ENCODE data around the gene SCYL2.
"Not testable (repeated sequence)": the region's sequence is repeated elsewhere in the genome, so short reads cannot be mapped to it uniquely, and the experiment has no call there.

The SCYL2 gene, protein sequence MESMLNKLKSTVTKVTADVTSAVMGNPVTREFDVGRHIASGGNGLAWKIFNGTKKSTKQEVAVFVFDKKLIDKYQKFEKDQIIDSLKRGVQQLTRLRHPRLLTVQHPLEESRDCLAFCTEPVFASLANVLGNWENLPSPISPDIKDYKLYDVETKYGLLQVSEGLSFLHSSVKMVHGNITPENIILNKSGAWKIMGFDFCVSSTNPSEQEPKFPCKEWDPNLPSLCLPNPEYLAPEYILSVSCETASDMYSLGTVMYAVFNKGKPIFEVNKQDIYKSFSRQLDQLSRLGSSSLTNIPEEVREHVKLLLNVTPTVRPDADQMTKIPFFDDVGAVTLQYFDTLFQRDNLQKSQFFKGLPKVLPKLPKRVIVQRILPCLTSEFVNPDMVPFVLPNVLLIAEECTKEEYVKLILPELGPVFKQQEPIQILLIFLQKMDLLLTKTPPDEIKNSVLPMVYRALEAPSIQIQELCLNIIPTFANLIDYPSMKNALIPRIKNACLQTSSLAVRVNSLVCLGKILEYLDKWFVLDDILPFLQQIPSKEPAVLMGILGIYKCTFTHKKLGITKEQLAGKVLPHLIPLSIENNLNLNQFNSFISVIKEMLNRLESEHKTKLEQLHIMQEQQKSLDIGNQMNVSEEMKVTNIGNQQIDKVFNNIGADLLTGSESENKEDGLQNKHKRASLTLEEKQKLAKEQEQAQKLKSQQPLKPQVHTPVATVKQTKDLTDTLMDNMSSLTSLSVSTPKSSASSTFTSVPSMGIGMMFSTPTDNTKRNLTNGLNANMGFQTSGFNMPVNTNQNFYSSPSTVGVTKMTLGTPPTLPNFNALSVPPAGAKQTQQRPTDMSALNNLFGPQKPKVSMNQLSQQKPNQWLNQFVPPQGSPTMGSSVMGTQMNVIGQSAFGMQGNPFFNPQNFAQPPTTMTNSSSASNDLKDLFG

DNA sequence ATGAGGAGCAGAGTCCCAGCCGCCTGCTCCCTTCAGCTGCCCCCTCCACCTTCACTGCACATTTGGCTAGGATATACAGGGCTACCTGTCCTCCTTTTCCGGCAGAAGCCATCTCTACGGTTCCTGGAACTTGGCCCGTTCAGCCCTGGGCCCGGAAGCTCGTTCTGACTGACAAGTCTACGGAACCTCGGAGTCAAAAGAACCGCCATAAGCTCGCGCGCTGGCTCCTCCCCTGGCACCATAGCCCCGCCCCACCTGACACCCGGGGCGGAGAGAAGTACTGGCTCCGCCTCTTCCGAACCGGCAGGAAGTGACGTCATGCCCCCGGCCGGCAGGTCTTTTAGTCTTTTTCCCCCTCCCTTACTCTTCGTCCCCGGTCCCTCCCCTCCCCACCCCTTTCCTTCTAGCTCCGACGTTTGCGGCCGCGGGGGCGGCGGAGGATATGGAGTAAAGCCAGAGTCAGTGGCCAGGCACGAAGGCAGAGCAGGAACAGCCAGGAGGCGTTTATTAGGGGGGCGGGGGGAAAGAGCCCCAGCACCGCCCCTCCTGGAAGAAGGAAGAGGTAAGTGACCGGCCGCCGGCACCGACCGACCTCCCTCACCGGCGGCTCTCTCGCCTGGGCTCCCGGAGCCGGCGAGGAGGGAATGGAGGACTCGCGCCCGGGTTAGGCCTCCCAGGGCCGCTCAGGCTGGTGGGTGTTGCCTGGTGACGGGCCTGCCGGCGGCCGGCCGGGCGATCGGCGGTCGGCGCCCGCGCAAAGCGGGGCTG is at the start of gene SCYL2, which contains the start of gene DEPDC4:
Gene SCYL2 (plus strand): TSS at position 343 of the 768 bp plus-strand sequence. CDS start 15,794 bp downstream, outside the sequence.
Gene DEPDC4 (minus strand): TSS at position 245 of the 768 bp plus-strand sequence. CDS start 3 bp downstream, at position 242.
- DNase-seq = peak; percentile 92

DNA sequence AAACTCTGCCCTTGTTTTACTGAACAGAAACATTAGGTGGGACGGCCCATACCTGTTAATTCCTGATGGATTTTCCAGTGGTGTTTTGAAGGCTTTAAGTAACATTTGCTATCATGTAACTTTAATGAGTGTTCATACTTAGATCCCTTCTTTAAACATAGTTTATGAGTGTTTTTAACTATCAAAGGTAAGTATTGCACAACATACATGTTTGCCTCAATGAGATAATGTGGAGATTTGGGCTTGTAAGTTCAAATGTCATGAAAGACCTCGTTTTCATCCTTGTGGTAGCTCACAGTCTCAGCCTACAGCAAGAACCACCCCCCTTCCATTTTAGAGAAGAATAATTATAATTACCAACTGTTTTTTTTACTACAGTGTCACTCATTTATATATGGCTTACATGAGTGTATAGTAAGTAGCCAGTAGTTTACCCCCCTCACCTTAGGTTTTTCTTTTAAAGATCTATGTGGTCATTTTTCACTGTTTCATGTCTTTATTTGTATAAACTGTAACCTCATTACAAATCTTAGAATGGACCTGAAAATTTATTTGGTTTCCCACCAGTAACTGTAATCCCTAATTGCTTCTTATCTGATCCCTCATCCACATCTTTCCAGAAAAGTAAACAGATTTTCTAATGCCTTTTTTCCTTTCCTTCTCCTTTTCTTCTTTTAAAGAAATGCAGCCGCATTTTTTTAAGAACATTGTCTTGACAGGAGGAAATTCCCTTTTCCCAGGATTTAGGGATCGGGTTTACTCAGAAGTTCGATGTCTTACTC is 47.5 kb upstream of the SCYL2 start:
- DNase-seq = no peak

DNA sequence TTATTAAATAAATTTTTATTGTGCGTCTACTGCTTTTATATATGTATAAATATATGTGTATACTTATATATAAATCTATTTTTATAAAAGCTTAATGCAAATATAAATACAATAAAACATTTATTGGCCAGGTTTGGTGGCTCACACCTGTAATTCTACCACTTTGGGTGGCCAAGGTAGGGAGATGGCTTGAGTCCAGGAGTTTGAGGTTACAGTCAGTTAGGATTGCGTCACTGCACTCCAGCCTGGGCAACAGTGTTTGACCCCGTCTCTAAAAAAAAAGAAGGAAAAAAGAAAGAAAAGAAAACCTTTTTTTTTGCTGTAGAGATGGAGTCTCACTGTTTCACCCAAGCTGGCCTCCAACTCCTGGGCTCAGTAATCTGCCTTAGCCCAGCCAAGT is 45.5 kb upstream of the SCYL2 start:
- DNase-seq = no peak

DNA sequence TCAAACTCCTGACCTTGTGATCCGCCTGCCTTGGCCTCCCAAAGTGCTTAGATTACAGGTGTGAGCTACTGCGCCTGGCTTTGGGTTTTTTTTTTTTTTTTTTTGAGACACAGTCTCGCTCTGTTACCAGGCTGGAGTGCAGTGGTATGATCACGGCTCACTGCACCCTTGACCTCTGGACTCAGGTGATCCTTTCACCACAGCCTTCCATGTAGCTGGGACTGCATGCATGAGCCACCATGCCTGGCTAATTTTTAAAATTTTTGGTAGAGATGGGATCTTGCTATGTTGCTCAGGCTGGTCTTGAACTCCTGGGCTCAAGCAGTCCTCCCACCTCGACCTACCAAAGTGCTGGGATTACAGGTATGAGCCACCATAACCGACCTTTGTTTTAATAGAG is 44.8 kb upstream of the SCYL2 start:
- DNase-seq = not testable (repeated sequence)

DNA sequence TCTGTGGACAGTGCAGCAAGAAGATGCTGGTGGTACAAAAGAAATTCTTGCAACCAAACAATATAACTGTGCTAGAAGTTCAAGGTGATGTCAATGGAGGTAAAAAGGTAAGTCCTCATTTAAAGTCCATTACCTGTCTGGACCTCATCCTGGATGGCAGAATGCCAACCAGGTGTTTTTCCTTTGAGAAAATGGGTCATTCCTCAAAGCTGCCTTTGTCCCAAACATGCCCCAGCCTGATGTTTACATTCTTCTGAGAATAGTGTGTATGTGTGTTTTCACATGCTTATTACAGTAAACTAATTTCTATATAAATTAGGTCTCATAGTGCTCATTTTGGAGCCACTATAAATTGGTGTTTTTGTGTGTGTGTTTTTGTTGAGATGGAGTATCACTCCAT is 41.5 kb upstream of the SCYL2 start:
- DNase-seq = no peak

DNA sequence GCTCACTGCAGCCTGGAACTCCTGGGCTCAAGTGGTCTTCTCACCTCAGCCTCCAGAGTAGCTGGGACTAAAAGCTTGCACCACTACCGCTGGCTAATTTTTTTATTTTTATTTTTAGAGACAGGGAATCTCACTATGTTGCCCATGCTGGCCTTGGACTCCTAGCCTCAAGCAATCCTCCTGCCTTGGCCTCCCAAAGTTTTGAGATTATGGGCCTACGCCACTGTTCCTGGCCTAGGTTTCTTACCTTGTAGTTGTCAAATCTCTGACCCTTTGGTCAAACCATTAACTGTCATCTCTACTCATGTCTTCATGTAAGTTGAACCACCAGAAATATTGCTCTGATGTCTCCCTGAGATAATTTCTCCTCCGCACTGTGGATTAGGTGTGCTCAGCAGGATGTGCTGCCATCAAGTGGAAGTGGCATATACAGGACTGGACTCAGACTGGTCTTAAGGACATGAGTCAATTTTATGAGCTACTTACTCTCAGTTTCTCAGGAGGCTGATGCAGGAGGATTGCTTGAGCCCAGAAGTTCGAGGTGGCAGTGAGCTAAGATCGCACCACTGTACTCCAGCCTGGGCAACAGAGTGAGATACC is 37.8 kb upstream of the SCYL2 start:
- peak; percentile 64 for DNase-seq

DNA sequence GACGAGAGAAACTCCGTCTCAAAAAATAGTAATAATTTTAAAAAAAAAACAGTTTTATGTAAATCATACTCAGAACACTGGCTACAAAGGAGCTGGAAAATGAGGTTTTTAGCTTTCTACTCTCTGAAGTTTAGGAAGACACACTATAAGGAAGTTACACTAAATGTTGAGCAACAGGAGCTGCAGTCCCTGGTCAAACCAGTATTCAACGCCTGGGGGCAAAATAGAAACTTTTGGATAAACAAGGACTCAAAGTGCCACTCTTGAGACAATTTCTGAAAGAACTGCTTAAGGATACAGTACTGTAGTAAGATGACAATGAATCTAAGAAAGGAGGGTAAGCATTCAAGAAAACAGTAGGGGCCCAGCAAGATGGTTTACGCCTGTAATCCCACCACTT is 37.1 kb upstream of the SCYL2 start:
- peak; percentile 77 for DNase-seq

DNA sequence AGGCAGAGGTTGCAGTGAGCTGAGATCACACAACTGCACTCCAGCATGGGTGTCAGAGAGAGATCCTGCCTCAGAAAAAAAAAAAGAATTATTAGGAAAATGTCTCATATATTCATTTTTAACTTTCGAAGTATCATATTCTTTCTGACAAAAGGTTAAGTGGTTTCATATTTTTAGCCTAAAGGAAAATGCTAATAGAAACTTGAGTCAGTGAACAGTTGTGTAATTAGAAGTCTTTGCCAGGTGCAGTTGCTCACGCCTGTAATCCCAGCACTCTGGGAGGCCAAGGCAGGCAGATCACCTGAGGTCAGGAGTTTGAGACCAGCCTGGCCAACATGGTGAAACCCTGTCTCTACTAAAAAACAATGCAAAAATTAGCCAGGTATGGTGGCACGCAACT is 35.1 kb upstream of the SCYL2 start:
- not testable (repeated sequence) for DNase-seq

DNA sequence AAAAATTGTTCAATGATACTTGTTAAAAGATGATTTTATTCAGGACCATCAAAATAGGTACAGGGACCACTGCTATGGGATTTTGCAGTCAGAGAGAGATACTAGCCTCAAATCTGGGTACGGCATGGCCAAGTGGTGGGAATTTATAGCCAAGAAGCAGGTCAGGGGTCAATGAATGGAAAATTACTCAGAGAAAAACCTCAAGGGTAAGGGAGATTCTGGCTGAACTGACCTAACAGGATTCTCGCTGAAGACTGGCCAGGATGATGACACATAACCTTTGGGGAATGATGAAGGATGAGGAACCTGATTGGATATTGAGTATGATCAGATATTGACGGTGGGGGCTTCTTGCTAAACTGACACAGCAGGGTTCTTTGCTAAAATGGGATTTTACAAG is 32.8 kb upstream of the SCYL2 start:
- DNase-seq = no peak

DNA sequence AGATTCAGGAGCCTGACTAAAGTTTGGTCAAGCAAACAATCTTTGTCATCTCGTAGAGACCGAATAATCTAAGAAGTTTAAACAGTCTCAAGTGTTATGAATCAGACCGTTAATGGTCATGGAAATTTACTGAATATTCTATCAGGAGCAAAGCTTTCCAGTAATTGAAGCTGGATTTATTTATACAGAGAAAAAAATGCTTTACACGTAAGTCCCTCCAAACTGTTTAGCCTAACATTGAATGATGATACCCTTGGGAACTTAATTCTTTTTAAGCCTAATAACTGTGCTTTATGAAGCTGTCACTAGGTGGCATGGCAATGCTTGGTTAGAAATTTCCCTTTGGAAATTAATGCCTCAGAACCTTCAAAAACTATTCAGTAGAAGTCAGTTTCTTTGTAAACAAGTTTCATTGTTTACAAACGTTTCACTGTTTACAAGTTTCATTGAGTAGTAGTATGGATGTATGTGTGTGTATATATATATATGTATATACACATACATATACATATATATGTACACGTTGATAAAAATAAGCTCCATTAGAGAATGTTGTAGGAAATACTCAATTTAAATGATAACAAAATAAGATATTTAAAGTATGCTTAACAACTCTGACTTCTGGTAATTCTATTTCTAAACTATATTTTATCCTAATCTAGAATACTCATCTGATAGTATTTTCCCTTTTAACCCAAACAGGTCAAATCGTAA is 32.2 kb upstream of the SCYL2 start:
- peak; percentile 40 for DNase-seq

DNA sequence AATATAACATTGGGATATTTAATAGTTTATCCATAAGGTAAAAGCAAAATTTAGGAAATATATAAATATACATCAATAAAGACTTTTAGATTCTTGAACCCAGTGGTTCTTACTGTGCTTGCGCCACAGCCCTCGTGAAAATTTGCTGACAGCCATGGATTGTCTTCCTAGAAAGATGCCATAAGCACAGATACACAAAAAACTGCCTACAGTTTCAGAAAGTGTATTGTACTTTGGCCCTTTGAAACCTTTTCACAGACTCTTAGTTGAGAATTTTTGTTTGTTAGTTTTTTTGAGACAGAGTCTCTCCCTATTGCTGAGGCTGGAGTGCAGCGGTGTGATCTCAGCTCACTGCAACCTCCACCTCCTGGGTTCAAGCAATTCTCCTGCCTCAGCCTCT is 28.2 kb upstream of the SCYL2 start:
- DNase-seq = no peak

DNA sequence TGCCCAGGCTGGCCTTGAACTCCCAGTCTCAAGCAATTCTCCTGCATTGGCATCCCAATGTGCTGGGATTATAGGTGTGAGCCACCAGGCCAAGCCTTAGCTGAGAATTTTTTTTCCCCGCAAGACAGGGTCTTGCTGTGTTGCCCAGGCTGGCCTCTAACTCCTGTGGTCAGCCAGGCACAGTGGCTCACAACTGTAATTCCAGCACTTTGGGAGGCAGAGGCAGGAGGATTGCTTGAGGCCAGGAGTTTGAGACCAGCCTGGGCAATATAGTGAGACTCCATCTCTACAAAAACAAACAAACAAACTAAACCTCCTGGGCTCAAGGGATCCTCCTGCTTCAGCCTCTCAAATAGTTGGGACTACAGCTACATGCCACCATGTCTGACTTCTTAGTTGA is 27.4 kb upstream of the SCYL2 start:
- DNase-seq = no peak

DNA sequence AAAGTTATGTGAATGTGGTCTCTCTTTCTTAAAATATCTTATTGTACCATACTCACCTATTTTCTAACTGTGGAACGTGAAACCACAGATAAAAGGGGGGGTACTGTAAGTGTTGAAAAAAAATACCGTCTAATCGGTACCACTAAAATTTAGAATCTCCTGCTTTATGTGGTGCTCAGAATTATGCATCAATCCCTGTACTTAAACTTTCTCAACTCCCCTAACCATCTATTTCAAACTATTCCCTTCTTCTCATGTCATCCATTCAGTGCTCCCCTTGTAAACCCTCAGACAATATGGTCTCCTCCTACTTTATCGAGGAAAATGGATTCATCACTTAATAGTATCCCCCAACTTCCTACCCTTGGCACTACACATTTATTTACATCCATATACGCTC is 23.8 kb upstream of the SCYL2 start:
- no peak for DNase-seq

DNA sequence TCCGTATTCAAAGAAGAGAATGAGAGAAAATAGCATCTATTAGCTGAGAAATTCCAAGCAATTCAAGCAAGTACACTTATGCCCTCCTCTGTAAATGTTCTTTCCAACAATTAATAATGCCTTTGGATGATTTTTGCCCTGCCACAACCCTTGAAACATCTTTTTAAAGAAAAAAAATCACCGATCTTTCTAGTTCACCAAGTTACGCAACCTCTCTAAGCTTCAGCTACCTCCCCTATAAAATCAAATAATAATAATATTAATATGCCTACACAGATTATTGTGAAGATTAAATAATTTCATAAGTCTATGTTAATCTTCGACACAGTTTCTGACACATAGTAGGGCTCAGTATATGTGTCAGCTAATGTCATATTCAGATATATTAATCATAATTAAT is 19.2 kb upstream of the SCYL2 start:
- DNase-seq = no peak

DNA sequence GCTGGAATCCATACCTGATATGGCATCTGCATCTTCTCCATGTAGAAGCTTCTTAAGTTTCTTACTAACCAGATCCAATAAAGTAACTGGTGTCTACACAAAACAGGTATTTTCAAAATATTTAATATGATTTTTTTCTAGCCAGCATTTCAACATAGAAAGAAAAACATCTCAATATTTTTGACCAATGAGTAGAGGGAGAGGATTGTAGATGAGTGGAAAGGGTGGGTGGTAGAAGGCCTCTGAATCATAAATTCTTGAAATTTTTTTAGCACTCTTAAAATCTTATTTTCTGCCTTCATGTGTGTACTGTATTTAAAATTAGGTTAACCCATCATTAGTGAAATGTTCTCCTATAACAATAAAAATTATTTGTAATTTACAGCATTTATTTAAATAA is 18.1 kb upstream of the SCYL2 start:
- no peak for DNase-seq

DNA sequence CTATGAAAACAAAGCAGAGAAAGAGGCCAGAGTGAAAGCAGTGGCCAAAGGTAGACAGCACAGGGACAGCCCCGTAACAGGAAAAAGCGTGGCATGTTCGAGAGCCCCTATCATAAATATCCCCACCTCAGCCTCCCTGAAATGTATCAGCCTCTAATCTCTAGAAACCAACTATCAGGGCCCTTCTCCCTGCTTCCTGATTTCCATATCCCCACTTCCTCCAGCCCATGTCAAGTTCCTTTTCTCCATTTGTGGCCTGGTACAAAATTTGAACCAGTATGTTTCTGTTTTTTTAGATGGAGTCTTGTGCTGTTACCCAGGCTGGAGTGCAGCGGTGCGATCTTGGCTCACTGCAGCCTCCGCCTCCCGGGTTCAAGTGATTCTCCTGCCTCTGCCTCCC is 17.0 kb upstream of the SCYL2 start:
- peak; percentile 72 for DNase-seq

DNA sequence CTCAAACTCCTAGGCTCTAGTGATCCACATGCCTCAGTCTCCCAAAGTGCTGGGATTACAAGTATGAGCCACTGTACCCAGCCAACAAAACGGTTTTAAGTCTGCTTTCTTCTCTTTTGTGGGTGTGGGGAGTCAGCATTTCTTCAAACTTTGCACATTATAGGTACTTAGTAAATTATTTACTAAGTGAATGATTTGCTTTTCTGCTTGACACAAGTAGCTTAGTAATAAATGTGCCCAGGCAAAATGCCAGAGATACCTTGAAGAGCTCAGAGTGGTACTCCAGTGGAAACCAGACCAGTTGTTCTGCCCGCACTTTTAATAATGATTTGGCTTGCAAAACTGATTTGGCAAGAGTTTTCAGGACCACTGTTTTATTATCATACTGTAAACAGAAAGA is 15.1 kb upstream of the SCYL2 start:
- DNase-seq = no peak

DNA sequence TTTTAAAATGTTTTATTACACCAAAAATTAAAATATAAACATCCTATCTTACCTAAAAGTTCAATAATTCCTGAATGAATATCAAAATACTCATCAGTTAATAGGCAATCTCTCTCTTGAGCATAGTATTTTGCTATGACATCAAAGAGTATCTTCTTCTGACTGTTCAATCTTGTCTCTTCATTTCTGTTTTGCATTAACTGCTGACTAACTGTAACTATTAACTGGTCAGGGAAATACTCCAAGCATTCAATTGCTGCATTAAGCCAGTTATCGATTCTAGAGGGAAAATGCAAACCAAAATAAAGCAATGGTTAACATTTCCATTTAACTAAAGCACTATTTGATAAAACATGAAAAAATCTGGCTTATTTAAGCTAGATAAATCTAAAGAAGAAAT is 13.5 kb upstream of the SCYL2 start:
- no peak for DNase-seq

DNA sequence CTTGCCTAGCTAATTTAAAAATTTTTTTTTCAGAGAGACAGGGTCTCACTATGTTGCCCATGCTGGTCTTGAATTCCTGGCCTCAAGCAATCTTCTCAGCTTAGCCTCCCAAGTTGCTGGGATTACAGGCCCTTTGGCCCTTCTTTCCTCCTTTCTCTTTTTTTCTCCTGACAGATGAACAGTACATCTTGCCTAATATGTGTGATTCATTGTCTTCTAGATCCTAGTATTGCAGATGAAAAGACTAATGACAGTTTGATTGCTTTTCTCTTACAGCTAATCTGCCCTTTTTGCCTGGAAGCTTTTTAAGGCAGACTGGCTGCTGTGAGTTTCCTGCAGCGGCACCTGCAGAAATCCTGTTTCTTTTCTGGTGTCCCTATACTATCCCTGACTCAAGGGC is 12.1 kb upstream of the SCYL2 start:
- peak; percentile 23 for DNase-seq

DNA sequence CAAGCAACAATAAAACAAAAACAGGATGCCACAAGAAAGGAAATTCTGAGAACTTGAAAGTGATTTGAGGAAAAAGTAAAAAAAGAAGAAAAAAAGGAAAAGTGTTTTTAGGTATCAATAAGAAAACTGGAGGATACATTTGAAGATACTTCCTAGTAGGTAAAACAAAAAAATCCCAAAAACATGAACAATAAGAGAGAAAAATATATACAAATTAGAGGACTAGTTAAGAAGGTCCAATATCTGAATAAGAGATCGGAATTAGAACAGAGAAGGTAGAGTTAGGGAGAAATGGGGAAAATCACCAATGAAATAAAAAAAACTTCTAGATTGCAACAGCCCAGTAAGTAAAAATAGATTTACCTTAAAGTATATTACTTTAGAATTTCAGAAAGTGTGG is 8.8 kb upstream of the SCYL2 start:
- DNase-seq = no peak

DNA sequence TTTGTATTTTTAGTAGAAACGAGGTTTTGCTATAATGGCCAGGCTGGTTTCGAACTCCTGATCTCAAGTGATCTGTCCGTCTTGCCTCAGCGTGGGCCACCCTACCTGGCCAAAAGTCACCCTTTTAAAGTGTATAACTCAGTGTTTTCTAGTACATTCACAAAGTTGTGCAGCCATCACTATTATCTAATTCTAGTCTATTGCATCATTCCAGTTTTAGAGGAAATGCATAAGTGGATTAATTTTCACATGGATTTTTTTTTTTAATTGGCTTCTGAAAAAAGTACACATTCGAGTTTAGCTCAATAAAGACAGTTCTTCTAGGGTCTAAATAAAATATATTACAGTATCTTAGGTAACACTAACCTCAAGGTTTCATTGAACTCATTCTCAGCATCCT is 3.8 kb upstream of the SCYL2 start:
- DNase-seq = no peak
